NK-92 (cell line): Measurements from ENCODE around the gene LCN10.
"Not testable (repeated sequence)": the region's sequence is repeated elsewhere in the genome, so short reads cannot be mapped to it uniquely, and the experiment has no call there.

ENCODE experiments used
- DNase-seq: peaks from one replicate; lab custom pipeline; 2025; ENCODE audit not compliant: unreplicated experiment; lab: John Stamatoyannopoulos, UW

LCN10 gene

DNA sequence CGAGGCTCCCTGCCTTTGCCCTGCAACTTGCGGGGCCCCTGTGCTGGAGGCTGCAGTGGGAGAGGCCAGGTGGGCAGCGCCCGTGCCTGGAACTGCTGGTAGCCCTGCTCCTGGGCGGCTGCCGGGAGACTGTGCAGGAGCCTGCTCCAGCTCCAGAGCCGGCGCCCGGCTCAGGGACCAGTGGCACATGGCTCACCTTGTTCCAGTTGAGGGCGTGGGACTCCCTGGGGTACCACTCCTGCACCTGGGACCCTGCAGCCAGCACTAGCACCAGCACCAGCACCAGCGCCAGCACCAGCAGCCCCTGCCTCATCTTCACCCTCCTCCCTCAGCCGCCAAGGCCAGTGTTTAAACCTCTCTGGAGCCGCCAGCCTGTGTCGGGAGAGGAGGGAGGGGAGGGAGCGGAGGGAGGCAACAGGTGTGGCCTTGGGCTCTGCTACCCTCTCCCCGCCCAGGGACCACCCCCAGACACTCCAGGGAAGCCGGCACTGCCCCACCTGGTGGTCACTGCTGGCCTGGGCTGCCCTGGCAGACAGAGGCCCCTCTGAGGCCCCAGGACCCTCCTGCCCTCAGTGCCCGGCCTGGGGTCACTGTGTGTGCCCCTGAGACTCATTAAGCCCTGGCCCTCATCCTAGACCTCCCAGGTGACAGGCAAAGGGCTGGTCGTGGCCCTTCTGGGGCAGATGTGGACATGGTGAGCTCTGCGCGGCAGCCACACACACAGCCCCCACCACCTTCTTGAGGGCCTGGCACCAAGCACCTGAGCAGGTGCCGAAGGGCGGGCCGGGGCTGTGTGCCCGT lies at the start of gene LCN10:
TSS of gene LCN10 (minus strand) at position 350 of the 801 bp plus-strand sequence. CDS start at position 313, 37 bp downstream.
- no peak for DNase-seq

DNA sequence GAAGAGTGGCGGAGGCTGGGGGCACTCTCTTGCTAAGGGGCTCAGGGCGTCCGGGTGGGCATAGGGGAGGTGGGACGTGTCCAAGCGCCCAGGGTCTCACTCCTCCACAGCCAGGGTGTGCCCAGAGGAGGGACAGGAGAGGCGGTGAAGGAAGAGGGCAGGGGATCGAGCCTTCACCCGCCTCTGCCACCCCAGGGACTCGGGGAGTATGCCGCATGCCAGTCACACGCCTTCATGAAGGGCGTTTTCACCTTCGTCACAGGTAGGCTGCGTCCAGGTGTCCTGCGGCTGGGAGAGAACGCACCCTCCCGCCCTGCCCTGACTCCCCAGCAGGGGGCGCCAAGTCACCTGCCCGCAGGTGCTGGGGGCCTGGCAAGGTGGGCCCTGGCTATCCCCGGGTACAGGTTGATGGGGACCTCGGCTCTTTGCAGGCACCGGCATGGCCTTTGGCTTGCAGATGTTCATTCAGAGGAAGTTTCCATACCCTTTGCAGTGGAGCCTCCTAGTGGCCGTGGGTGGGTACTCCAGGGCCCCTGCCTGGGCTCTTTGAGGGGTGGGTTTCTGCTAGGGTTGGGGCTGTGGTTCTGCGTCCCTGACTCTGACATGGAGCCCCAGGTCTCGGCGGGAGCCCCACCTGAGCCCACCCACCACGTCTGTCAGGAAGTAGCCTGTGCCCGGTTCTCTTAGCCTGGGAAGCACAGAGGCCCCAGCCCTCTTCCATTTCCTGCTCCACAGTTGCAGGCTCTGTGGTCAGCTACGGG lies 49.0 kb upstream of the LCN10 start:
- DNase-seq: no peak

DNA sequence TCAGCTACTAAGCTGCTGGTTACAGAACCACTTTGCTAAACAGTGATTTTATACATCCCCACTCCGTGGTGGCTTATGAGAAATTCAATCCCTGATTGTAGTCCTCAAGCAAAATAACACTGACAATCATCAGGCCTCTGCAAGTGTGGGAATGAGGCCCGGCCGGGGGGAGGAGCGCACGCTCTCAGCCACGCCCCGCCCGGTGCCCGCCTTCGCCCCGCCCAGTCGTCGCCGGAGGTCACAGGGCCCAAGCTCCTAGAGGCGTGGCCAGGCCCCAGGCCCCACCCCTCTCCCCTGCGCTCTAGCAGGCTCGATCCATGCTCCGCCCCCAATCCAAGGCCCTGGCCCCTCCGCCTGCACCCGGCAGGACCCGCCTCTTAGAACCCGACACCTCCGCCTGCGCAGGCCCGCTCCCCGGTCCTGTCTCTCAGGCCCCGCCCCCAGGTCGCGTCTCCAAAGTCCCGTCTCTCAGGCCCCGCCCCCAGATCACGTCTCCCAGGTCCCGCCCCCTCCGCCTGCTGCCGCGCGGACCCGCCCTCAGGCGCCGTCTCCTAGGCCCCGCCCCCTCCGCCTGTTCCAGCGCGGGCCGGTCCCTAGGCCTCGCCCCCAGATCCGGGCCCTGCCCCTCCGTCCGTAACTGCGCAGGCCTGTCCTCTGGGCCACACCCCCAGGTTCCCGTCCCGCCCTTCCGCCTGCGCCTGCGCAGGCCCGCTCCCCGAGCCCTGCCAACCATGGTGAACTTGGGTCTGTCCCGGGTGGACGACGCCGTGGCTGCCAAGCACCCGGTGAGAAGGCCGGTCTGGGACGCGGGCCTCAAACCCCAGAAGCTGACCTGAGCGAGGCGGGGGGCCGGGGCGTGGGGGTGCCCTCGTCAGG lies 48.1 kb upstream of the LCN10 start, which contains the start of gene TMEM141:
TSS of gene TMEM141 (plus strand) at position 705 of the 876 bp plus-strand sequence. CDS start at position 732, 27 bp downstream.
- peak; percentile 98 for DNase-seq

DNA sequence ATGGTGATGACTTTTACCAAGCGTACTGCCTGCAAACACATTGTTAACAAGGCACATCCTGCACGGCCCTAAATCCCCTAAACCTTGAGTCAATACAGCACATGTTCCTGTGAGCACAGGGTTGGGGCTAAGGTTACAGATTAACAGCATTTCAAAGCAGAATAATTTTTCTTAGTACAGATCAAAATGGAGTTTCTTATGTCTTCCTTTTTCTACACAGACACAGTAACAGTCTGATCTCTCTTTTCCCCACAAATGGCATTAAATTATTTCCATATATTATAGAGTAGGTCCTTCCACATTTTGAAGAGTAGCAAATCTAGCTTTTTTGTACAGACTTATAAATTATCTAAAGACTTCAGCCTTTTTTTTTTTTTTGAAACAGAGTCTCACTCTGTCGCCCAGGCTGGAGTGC lies 46.8 kb upstream of the LCN10 start:
- no peak for DNase-seq

GRCh38 chr9:136788644-136789522 lies 46.1 kb upstream of the LCN10 start:
- not testable (repeated sequence) for DNase-seq

DNA sequence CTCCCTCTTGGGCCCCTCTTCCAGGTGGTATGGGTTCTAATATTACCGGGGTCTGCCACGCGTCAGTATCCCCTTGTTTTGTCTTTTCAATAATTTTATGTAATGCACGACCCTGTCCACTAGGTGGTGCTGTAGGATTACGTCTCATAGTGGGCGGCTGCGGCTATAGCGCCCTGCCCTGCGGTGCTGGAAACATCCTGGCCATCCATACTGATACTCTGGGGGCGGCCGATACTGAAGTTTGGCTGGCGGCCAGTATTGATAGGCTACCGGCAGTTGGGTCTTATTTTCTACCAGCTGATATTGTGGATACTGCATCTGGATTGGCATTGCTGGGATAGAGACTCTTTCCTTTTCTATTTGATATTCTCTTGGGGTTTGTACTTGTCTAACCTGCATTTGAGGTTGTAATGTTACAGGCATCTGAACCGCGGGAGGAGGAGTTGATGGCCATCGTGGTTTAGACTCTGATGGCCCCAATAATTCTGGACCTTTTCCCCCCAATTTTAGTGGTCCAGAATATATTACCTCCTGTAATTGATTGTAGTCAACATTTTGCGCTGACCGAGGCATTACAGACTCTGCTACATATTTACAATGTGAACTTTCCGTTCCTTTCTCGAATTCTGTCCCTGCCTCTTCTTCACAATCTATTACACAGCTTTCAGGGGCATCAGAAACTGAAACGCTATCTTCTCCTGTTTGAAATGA lies 45.1 kb upstream of the LCN10 start:
- no peak for DNase-seq

GRCh38 chr9:136786983-136787382 lies 44.2 kb upstream of the LCN10 start:
- not testable (repeated sequence) for DNase-seq

DNA sequence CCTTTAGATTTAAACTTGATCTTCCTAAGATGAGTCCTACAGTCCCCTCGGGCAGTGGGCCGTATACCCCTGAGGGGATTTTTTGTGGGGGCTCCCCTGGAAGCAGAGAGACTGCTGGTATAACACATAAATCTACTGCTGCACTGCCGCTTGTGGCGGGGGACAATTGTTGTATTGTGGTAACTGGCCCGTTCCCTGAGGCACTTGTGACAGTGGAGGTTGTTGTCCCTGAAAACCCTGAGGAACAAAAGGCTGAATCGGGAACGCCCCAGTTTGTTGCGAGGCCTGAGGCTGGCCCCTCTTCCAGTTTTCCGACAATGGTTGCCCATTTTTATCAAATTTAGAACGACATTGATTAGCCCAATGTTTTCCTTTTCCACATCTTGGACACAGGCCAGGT lies 43.7 kb upstream of the LCN10 start:
- DNase-seq: no peak

DNA sequence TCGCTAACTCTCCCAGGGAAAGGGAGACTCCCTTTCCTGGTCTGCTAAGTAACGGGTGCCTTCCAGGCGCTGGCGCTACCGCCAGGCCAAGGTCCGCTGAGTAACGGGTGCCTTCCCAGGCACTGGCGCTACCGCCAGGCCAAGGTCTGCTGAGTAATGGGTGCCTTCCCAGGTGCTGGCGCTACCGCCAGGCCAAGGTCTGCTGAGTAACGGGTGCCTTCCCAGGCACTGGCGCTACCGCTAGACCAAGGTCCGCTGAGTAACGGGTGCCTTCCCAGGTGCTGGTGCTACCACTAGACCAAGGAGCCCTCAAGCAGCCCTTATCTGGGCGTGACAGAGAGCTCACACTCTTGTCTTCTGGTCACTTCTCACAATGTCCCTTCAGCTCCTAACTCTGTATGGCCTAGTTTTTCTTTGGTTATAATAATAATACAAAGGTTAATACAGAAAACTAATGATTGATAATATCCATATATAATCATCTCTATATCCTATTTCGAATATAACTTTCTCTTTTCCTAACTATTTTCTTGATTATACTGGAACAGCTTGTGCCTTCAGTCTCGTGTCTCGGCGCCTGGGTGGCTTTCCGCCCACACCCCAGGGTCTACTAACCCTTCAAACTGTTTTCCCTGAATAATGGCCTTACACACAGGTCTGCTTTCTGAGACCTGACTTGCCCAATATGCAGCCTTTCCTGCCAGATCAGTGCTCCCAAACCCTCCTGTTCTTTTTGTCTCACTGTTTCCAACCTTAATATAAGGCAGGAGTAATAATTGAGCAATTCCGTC lies 43.0 kb upstream of the LCN10 start:
- DNase-seq: not testable (repeated sequence)

GRCh38 chr9:136784997-136785361 lies 42.2 kb upstream of the LCN10 start:
- DNase-seq: no peak

DNA sequence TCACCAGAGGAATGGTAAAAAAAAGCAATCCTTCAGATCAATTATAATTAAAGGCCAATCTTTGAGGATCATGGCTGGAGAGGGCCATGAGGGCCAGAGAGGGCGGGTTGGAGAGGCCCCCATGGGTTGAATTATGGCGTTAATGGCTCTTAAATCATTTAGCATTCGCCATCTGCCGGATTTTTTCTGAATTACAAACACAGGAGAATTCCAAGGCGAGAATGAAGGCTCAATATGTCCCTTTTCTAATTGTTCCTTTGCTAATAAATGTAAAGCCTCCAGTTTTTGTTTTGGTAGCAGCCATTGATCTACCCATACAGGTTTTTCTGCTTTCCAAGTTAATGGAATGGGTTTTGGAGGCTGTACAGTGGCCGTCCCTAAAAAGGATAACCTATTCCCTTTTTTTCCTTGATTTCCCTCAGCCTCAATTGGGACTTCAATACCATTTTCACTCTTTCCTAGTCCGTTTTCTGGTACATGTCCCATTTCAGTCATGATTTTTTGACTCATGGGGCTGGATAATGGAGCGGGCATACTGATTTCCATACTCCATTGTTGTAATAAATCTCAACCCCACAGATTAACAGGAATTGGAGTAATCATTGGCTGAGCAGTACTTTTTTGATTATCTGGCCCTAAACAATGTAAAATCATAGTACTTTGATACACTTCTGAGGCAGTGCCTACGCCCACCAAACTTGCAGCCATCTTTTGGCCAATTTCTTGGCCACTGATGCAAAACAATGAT lies 41.7 kb upstream of the LCN10 start:
- no peak for DNase-seq

DNA sequence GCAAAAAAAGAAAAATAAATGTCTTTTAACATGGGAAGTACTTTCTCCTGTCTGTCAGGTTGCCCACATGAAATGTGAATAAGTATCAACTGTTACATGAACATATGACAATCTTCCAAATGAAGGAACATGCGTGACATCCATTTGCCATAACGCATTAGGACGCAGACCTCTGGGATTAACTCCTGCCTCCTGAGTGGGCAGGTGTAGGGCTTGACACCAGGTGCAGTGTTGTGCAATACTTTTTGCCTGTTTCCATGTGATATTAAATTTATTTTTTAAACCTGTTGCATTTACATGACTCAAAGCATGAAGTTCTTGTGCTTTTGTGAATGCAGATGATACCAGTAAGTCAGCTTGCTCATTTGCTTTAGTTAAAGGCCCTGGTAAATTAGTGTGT lies 39.7 kb upstream of the LCN10 start:
- DNase-seq: no peak

GRCh38 chr9:136779808-136780207 lies 37.1 kb upstream of the LCN10 start:
- no peak for DNase-seq

DNA sequence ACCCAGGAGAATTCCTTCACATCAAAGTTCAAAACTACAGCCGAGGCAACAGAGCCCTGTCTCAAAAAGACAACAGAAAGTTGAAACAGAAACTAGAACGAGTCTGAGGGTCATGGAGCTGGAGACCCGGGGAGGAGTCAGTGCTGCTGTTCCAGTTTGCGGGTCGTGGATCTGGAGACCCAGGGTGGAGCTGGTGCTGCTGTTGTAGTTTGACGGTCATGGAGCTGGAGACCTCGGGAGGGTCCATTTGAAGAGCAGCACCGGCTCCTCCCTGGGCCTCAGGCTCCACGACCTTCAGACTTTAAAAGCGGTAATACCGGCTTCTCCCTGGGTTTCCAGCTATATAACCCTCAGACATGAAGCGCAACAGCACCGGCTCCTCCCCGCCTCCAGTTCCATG lies 34.6 kb upstream of the LCN10 start:
- no peak for DNase-seq

DNA sequence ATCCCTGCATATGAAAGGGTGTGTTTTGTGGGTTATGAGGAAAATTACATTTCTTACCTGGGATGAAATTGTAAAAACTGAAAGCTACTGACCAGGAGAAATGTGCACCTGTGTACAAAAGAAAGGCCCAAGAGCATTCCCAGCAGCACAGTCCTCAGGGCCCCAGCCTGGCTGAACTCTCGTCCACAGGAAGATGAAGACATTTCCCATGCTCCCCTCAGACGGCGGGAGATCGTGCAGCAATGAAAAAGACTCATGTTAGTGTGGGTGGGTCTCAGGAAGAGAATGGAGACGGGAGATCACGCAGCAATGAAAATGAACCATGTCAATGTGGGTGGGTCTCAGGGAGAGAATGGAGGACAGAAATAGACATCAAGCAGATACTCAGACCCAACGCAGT lies 34.2 kb upstream of the LCN10 start:
- DNase-seq: no peak

- no peak for DNase-seq
These were observed 32.5 kb upstream of the LCN10 start for GRCh38 chr9:136775191-136775590.

GRCh38 chr9:136774416-136775045 lies 31.8 kb upstream of the LCN10 start:
- no peak for DNase-seq
